Psoas muscle (tissue), 8 donors: Measurements from ENCODE around the gene LUC7L2. TPM values are rescaled to one million over a fixed set of nuclear protein-coding genes. Genes with fewer than 3 reads are reported as not detected.
A peak's percentile ranks its signal among the peaks of the same experiment; 100 is the strongest.

Experiments used
- ATAC-seq, 4 donors: fragments of 200-7000 bp; cut with Tn5 transposase; one replicate each; pipeline ENCODE4 v1.9.1; 2020; ENCODE audit warnings: moderate library complexity in 3 of 4, mild to moderate bottlenecking in 2 of 4
- DNase-seq, 2 donors: peaks; one replicate each; pipeline ENCODE4 v3.0.0-alpha.2; 2020
- H3K27ac ChIP-seq: fragments of 200-600 bp; one replicate; pipeline ENCODE4 v1.8.0; 2022
- H3K27me3 ChIP-seq, 3 donors: fragments of 200-600 bp in 1 of 3; one replicate each; pipeline versions ENCODE4 v1.6.1 to v1.8.0; 2013 to 2022; ENCODE audit warnings: low read length in 2 of 3, mild to moderate bottlenecking in 2 of 3, moderate library complexity in 1 of 3; ENCODE audit not compliant: insufficient read depth in 3 of 3
- H3K36me3 ChIP-seq, 2 donors: fragments of 200-600 bp in 1 of 2; one replicate each; pipeline versions ENCODE4 v1.6.1 to v1.8.0; 2013 to 2022; ENCODE audit warnings: low read depth in 1 of 2, mild to moderate bottlenecking in 1 of 2, moderate library complexity in 1 of 2; ENCODE audit not compliant: insufficient read depth in 1 of 2
- H3K4me1 ChIP-seq: fragments of 200-600 bp; one replicate; pipeline ENCODE4 v1.8.0; 2022
- H3K4me3 ChIP-seq: fragments of 200-600 bp; one replicate; pipeline ENCODE4 v1.8.0; 2022; ENCODE audit warnings: mild to moderate bottlenecking
- H3K9me3 ChIP-seq: fragments of 200-600 bp; one replicate; pipeline ENCODE4 v1.8.0; 2022
- CTCF ChIP-seq: fragments of 200-600 bp; IDR thresholded peaks from one replicate; pipeline ENCODE4 v1.8.0; 2022; ENCODE audit warnings: antibody characterized with exemption
- WGBS, 3 donors: extraction: QIAGEN DNeasy Blood & Tissue Kit; methylation state at CpG; one replicate each; pipeline versions ENCODE4 v1.1.6 to v1.1.7; 2013; 5-methylcytosine and 5-hydroxymethylcytosine counted together
- intact Hi-C, 2 donors: fragments of 100-400 bp; cut with DNase I; formaldehyde crosslinking; loops; one replicate each; pipeline versions ENCODE4 v1.11.0 to v1.14.2; 2022
- polyA plus RNA-seq, 3 donors: library from polyadenylated mRNA; stranded (reverse); fragments of 200-250 nt; gene quantifications; one replicate each; pipeline ENCODE4 v1.2.3, GENCODE V29; 2013
- total RNA-seq, 4 donors: library from RNA; stranded (reverse); fragmentation: NEBNext Ultra II Directional in 2 of 4; extraction: Animal tissue kit (Norgen Biotek cat#: 25700) in 2 of 4; gene quantifications; one replicate each; pipeline versions ENCODE4 v1.2.1 to v1.2.4, GENCODE V29; 2021 to 2023
- donor health status: healthy with polysubstance abuse.
- donor health status: DM: no; HTN: no; CAD: no; lungs with moderate emphysema.
- donor health status: Bipolar disorder and iron deficiency.
- donor health status: healthy.
- donor health status: DM: yes; HTN: yes; CAD: no.
- donor health status: DM: no; HTN: no; CAD: no.
- donor health status: DM: no; HTN: no; CAD: no.
- donor health status: DM: yes; HTN: yes; CAD: no.

The LUC7L2 gene
- total and polyA plus RNA-seq, 7 donors = 41.6 to 82.3 (median 47.8) TPM

DNA sequence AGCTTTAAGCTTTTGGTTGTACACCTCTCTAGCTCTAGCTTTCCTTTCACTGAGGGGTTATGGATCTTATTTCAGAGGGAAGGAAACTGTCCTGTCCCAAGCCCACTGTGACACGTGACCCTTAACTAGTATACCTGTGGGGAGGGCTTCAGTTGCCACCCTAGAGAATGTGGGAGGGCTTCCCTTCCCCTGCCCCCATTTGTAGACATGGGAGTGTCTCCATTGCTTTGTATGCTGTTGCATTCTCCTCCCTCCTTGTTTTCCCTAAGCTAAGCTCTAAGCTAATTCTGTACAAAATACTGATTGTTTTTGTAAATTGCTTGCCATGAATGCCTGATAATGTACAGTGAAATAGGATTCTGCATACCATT lies 11.2 kb downstream of the LUC7L2 start:
- no peak for DNase-seq
- WGBS, 3 donors = 80 to 83% (median 82%) methylated on average over 1 of the region's 1 CpG
- intact Hi-C loops = loop anchor here in 1 of 2 donors (5.0 kb wide), 1 partner anchor 51 kb away; no protein-coding TSS in a partner anchor
- peaks cover 85% of the 10 kb centered on the region for H3K4me1 ChIP-seq
- TF ChIP-seq CTCF = no peak
- no peaks in the 10 kb centered on the region for H3K27me3 ChIP-seq
- no peak overlapping the region for H3K27ac ChIP-seq
- no peak overlapping the region for H3K4me3 ChIP-seq
- no peaks in the 10 kb centered on the region for H3K9me3 ChIP-seq
- peaks cover 0 to 23% of the 10 kb centered on the region in 2 donors for H3K36me3 ChIP-seq
- no peak for ATAC-seq

DNA sequence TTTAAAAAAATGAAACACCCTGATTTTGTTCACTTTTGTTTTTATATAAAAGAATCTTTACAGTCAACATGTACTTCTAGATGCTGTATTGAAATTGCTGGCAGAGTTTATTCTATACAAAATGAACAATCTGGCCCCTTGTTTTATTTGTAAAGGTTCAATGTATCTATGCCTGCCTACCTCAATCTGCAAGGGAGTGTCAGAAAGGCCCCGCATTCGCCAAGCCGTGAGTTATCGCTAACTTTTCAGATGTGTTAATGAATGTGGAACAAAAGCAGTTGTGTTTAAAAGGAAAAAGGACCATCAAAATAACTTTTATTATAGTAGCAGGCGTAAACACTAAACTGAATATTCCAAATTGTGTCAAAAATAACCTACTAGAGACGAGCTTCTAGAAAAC lies 14.6 kb downstream of the LUC7L2 start:
- Histone ChIP-seq H3K36me3 (peaks cover 0 to 50% of the 10 kb centered on the region in 2 donors), H3K4me1 (peaks cover 64% of the 10 kb centered on the region), H3K9me3 (no peaks in the 10 kb centered on the region), H3K27me3 (no peaks in the 10 kb centered on the region), H3K4me3 (no peak overlapping the region), H3K27ac (no peak overlapping the region)
- TF ChIP-seq CTCF = no peak
- DNase-seq (no peak), ATAC-seq (no peak)
- 79 to 87% (median 82%) methylated on average over 6 of the region's 6 CpGs for WGBS, 3 donors
- intact Hi-C loops = loop anchor here in 1 of 2 donors (5.0 kb wide), 1 partner anchor 48 kb away; no protein-coding TSS in a partner anchor

- H3K36me3 ChIP-seq = peaks cover 0 to 94% of the 10 kb centered on the region in 2 donors
- H3K27ac ChIP-seq = no peak overlapping the region
- no peaks in the 10 kb centered on the region for H3K27me3 ChIP-seq
- H3K4me1 ChIP-seq = no peaks in the 10 kb centered on the region
- intact Hi-C loops = loop anchor here in 1 of 2 donors (5.0 kb wide), 1 partner anchor 35 kb away; no protein-coding TSS in a partner anchor
- TF ChIP-seq CTCF = no peak
- peak in 1 of 4 donors; percentile 26 for ATAC-seq
- H3K9me3 ChIP-seq = no peaks in the 10 kb centered on the region
- DNase-seq = no peak
- no peak overlapping the region for H3K4me3 ChIP-seq
- WGBS, 3 donors = 90 to 95% (median 93%) methylated on average over 6 of the region's 6 CpGs
These were observed 22.7 kb downstream of the LUC7L2 start for GRCh38 chr7:139382439-139382838.

GRCh38 chr7:139384611-139385010 lies 24.9 kb downstream of the LUC7L2 start:
- no peak for DNase-seq
- Histone ChIP-seq H3K4me1 (no peaks in the 10 kb centered on the region), H3K36me3 (peaks cover 0 to 89% of the 10 kb centered on the region in 2 donors), H3K27me3 (no peaks in the 10 kb centered on the region), H3K4me3 (no peak overlapping the region), H3K27ac (no peak overlapping the region), H3K9me3 (no peaks in the 10 kb centered on the region)
- intact Hi-C loops = loop anchor here in 1 of 2 donors (5.0 kb wide), 1 partner anchor 33 kb away; no protein-coding TSS in a partner anchor
- no peak for ATAC-seq
- WGBS, 3 donors = 94 to 97% (median 96%) methylated on average over 3 of the region's 3 CpGs
- no peak for TF ChIP-seq CTCF

DNA sequence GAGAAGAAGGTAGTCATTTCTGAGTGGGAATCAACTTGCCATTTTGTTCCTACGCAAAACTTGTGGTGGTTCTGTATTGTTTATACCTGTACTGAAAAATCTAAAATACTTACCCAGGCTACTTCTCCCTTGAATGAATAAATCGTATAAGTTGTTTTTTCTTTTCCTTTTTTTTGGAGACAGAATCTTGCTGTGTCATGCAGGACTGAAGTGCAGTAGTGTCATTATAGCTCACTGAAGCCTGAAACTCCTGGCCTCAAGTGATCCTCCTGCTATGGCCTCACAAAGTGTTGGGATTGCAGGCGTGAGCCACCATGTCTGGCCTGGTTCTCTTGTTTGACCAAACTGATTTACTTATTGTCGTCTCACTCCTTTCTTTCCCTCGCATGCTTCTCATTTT lies 27.9 kb downstream of the LUC7L2 start:
- Histone ChIP-seq H3K27ac (no peak overlapping the region), H3K36me3 (peaks cover 0 to 87% of the 10 kb centered on the region in 2 donors), H3K27me3 (no peaks in the 10 kb centered on the region), H3K9me3 (no peaks in the 10 kb centered on the region), H3K4me1 (no peaks in the 10 kb centered on the region), H3K4me3 (no peak overlapping the region)
- DNase-seq = no peak
- no peak for TF ChIP-seq CTCF
- peak in 1 of 4 donors; percentile 50 for ATAC-seq
- intact Hi-C loops = no loop called here
- 91 to 97% (median 94%) methylated on average over 5 of the region's 5 CpGs for WGBS, 3 donors
